Stimulated activated CD4-positive, alpha-beta T cell treated with anti-CD3 and anti-CD28 coated beads, Interleukin-1b, Interleukin-23, amount 100 ng/mL, for 48 hours (primary cell): ENCODE measurements around the gene H2BK1.
A peak's percentile ranks its signal among the peaks of the same experiment; 100 is the strongest.

ENCODE experiments used
- DNase-seq: peaks from one replicate; pipeline ENCODE4 v3.0.0-alpha.2; 2020

Gene H2BK1

DNA sequence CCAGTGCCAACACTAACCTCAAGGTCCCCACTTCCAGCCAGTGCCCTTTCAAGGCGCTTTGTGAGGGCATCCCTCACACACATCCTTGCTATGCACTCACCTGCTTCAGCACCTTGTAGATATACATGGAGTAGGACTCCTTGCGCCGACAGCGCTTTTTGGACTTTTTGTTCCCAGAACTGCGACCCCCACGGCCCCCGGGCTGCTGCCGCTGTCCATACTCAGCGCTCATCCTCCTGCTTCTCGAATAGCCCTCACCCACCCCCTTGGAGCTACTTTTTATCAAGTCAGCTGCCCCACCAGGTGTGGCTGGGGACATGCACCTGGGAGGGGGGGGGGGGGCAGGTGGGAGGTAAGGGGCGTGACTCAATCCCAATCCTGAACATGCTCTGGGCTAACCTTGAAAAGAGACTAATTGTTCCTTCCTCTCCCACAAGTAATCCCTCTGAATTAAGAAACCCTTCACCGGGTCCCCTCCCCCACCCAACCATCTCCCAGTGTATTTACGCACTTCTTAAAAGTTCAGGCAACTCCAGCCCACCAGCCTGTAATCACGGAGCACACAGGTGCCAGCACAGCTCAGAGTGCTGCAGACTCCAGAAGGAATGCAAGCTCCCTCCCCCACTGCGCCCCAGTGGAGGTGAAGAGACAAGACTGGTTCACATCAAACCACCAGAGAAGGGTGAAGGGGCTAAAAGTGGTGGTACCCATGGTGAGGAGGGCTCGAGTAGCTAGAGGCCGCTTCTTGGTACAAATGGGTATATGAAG, at the start of gene H2BK1:
H2BK1 (minus strand) TSS at position 402 of the 768 bp plus-strand sequence; CDS start at position 232, 170 bp downstream.
- DNase-seq = no peak

DNA sequence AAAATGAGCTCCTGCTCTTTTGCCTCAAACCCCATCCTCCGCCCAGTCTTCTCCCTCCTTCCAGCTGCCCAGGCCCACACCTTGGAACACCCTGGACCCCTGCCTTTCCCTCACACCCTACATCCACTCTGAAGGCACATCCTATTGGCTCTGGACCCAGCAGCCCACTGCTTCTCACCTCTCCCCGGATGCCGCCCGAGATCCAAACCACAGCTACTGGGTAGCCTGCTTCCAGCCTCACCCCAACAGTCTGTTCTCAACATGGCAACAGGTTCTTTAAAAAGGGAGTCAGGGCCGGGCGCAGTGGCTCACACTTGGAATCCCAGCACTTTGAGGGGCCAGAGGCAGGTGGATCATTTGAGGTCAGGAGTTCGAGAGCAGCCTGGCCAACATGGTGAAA, 47.7 kb upstream of the H2BK1 start:
- no peak for DNase-seq

DNA sequence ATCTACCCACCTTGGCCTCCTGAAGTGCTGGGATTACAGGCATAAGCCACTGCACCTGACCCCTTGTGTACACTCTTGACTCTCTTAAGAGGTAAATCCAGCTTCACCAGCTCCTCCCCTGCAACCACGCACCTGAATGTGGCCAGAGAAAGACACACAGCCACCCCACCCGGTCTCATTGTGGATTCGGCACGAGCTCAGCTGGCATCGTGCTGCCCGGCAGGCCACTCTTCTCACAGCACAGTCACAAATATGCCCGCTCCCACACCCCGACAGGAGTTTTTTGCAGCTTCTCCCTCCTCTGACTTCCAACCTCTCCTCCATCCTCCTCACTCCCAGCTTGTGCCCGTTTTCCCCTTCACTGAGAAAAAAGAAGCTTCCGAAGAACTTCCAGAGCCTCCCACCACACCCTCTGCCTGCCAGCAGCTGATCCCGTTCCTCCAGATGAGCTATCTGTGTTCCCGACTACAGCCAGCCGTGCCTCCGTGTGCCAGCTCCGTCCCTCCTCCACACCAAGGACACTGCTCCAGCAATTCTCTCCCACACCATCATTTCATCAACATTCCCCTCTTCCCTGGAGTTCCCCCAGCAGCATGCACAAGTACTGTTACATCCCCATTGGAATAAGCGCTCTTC, 46.2 kb upstream of the H2BK1 start:
- no peak for DNase-seq

DNA sequence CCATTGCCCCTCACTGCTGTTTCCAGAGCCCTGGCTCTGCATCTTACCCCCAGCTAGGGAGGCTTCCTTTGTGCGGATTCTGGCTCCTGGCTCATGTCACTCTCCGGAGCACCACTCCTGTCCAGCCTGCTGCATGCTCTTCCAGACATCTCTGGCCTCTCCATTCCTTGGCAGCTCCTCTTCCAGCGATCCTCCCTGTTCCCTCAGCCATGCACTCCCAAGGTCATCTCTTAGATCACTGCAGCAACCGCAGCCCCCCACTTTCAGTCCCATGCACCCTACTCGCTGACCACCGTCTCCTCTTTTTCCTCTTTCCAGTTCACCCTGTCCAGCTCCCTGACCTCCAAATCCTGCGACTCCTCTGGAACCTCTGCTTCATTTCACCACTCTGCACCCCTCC, 45.1 kb upstream of the H2BK1 start:
- DNase-seq = no peak

- no peak for DNase-seq
Observed at GRCh38 chr7:151254851-151255250, 44.6 kb upstream of the H2BK1 start.

DNA sequence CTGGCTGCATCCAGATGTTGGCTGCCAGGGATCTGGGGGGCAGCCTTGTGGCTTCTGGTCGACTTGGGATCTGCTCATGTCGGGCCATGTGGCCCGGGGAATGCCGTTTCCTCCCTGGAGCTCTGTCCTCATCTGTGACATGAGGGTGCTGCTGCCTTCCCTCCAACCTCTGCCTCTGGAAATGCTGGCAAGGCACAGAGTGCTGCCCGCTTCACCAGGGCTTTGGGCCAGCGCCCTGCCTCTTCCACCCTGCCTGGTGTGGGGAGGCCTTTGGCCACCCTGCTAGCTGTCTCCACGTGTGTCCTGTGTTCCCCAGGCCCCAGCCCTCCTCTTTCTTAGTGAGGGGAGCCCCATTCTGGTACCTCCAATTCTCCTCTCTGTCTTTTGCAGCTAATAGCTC, 44.0 kb upstream of the H2BK1 start:
- no peak for DNase-seq

DNA sequence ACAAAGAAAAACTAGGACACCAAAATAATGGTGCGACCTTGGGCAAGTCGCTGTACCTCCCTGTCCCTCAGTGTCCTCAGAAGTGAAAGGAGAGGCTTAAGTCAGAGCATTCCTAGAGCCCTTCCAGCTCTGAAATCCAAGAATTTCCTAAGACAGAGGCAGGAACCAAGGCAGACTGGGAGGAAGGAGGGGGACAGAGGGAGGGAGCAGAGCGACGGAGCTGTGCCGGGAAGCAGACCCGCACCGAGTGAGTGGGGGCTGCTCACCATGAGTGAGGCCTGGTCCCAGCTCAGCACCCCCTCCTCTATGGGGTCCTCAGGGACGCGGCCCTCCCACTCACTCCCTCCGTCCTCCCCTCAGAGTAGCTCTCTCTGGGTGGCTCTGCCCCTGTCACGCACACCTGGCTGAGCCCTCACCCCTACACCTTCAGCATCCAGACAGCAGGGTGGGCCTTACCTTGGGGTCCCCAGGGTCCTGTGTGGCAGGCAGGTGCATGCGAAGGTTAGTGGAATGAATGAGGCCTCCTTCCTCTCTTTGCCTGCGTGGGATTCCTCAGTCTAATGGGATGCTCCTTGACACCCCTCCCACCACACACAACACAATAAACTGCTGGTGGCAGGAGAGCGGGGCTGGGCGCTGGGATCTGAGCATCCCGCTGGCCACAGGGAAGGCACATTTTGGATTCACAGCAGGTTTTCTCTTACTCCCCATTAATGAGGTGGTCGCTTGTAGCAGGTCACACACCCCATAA, 42.8 kb upstream of the H2BK1 start:
- no peak for DNase-seq

GRCh38 chr7:151252561-151252835, 42.2 kb upstream of the H2BK1 start:
- DNase-seq = no peak

DNA sequence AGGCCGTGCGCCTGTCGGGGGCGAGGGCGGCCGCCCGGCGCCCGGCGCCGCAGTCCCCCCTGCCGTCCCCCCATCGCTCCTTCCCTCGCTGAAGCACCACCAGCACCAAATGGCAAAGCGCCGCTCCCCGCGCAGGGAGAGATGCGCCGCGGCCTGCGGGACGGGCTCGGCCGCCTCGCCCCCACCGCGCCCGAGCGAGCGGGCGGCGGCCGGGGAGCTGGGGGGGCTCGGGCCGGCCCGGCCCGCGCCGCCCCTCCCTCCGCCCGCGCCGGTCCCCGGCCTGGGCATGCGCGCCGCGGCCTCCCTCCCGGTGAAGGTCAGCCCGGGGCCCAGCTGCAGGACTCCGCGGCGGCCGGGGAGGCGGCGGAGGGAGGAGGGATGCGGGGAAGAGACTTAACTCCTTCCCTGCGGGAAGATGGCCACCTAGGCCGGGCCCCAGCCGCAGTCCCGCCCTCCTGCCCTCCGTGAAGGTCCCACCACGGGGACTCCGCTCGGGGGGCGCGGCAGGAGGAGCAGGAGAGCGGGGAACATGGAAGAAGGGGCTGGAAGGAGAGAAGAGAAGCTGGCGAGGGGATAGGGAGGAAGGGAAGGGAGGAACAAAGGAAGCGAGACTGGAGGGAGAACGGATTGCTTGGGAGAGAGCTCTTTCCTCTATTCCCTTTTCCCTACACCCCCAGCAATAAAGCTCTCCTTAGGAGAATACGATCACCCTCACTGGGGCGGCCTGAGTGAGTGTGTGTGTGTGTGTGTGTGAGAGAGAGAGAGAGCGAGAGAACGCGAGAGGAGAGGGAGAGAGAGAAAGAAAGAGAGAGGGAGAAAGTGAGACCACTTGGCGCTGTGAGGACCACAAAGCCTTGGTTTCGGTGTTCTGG, 41.6 kb upstream of the H2BK1 start:
- DNase-seq = no peak

DNA sequence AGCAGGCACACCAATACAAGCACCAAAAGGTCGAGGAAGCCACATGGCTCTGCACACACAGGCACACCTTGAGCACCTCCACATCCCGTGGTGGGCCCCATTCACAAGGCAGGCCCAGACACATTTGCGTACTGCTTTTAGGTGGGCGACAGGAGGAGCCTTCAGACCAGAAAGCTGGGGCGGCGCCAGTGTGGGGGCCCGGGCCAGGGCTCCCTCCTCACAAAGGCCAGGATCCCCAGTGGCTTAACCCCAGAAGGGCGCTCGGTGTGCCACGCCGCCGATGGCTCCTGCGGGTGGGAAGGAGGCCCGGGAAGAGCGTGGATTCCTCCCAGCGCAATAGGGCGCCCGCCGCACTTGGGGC, 41.0 kb upstream of the H2BK1 start:
- no peak for DNase-seq

- DNase-seq = no peak
Observed at GRCh38 chr7:151250181-151251132, 40.2 kb upstream of the H2BK1 start.

DNA sequence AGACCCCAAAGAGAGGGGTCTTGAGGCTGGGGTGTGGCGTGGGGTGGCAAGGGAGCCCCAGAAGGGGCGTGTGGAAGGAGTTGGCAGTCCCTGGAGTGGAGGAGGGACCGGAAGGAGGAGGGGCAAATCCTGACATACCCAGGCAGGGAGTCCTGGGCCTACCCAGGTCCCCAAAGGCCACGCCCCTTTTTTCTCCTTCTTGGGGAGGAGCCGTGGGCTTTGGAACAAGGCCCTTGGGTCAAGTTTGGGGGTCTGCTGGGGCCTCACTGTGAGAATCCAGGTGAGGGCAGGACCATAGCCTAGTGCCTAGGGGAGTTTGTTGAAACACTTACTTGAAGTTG, 39.4 kb upstream of the H2BK1 start:
- DNase-seq = no peak

GRCh38 chr7:151249034-151249731, 38.9 kb upstream of the H2BK1 start:
- no peak for DNase-seq

GRCh38 chr7:151248346-151249033, 38.2 kb upstream of the H2BK1 start, which contains the start of gene SMARCD3:
Gene SMARCD3 (minus strand): TSS chr7:151248694. CDS start chr7:151248562, 132 bp downstream.
- no peak for DNase-seq

- no peak for DNase-seq
Observed at GRCh38 chr7:151247611-151248345, 37.5 kb upstream of the H2BK1 start.

GRCh38 chr7:151246851-151247580, 36.7 kb upstream of the H2BK1 start:
- no peak for DNase-seq

DNA sequence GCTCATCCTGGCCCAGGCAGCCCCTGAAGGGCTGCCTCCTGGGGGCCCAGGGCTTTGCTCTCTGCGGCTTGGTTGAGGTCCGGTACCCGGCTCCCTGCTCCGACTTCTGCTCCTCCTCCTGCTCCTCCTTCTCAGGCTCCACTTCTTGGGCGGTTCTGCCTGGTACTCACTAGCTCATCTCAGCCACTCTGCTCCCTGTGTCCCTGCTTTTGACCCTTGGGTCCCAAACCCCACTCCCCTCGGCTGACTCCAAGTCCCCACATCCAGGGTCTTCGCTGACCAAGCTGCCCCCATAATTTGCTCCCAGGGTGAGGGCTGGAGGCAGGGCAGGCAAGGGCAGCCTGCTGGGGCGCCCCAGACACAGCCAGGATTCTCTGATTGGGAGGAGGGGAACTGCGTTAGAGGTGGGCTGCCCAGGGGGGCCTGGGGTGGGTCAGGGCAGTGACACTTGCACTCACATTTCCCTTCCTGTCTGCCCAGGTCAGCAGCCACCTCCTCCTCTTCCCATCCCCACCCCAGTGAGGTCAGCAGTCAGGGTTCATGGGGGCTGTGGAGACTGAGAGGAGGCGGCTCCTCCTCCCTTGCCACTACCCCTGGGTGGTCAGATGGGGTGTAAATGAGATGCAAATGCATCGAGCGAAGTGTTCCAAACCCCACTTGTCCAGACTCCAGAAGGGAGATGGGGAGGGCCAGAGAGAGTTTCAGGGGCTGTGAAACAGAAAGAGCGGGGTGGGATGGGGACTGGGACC, 36.0 kb upstream of the H2BK1 start:
- no peak for DNase-seq

DNA sequence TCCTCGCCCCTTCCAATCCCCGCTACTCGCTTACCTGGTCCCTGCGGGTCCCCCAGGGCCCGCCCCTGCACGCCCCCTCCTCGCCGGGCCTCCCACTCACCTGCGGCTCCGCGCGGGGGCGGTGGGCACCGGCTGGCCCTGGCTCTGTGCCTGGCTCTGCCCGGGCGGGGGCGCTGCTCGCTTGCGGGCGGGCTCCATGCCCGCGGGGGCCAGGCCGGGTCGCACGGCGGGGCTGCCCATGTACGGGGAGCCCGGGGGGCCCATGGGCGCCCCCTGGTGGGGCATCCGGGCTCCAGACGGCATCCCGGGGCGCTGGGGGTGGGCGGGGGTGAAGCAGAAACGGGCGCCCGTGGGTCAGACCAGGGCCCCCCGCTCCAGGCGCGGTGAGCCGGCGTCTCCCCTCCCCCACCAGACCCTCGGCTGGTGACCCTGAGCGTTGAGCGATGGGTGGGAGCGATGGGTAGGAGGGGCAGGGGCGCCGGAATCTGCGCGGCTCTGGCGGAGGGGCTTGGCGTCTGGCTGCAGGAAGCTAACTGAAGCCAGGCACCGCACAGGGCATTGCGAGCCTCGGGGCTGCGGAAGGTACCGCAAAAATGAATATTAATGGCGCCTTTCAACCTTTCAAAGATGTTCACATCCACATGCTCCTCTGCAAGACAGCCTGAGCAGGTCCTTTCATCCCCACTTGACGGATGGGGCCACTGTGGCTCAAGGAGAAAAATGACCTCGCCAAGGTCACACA, 35.2 kb upstream of the H2BK1 start:
- DNase-seq = peak; percentile 52
